ENCODE data around the gene NRN1.

DNA sequence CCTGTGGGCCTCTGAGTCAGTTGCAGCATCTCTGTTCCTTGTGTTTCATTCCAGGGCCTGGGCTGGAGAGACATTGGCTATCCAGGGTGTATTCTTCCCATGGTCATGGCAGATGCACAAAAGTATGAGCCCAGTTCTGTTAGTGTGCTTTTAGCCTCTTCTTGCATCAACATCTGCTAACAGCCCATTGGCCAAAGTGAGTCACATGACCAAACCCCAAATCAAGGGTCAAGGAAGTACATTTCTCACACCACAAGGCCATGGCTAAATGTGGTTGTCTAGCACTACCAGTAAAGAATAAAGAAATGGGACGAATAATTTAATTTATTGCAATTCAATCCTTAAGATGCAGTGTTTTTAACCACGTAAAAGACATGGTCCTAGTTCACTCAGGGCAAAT is 43.9 kb downstream of the NRN1 start:
- TF ChIP-seq SUZ12 (IDR thresholded peaks at IDR 0.05): no peak
- no peak for TF ChIP-seq BHLHE40 (IDR thresholded peaks at IDR 0.05; ENCODE audit: borderline replicate concordance)
- TF ChIP-seq FOXM1 (IDR thresholded peaks at IDR 0.05; ENCODE audit: borderline replicate concordance): no peak
- no peak for TF ChIP-seq NFRKB (IDR thresholded peaks at IDR 0.05)
- TF ChIP-seq TARDBP (IDR thresholded peaks at IDR 0.05): no peak
- no peak for TF ChIP-seq FOXA1 (IDR thresholded peaks at IDR 0.05)
